ENCODE data around the gene NXPH3. TPM values are rescaled to one million over a fixed set of nuclear protein-coding genes. Genes with fewer than 3 reads are reported as not detected.
"Not testable (repeated sequence)": the region's sequence is repeated elsewhere in the genome, so short reads cannot be mapped to it uniquely, and the experiment has no call there.

NXPH3 gene
- total RNA-seq, 2 experiments from 2014 or later, result not detected

GRCh38 chr17:49549691-49550678 lies 25.7 kb upstream of the NXPH3 start:
- ChIA-PET CTCF (no interaction called here), POLR2A (no interaction called here)
- no peak overlapping the region for H3K4me3 Mint-ChIP-seq
- no peak for DNase-seq
- no peaks in the 10 kb centered on the region for H3K36me3 Mint-ChIP-seq (ENCODE audit: low read depth)
- H3K9me3 Mint-ChIP-seq, result no peaks in the 10 kb centered on the region
- no peaks in the 10 kb centered on the region for H3K4me1 Mint-ChIP-seq
- H3K27me3 Mint-ChIP-seq, result no peaks in the 10 kb centered on the region
- no peak overlapping the region for H3K27ac Mint-ChIP-seq

DNA sequence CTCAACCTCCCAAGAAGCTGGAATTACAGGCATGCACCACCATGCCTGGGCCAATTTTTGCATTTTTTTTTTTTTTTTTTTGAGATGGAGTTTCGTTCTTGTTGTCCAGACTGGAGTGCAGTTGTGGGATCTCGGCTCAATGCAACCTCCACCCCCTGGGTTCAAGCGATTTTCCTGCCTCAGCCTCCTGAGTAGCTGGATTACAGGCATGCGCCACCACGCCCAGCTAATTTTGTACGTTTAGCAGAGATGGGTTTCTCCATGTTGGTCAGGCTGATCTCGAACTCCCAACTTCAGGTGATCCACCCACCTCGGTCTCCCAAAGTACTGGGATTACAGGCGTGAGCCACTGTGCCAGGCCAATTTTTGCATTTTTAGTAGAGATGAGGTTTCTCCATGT lies 24.9 kb upstream of the NXPH3 start:
- DNase-seq; H3K27me3 Mint-ChIP-seq; H3K36me3 Mint-ChIP-seq (ENCODE audit: low read depth); POLR2A ChIA-PET; H3K4me1 Mint-ChIP-seq; H3K9me3 Mint-ChIP-seq; H3K4me3 Mint-ChIP-seq; H3K27ac Mint-ChIP-seq: not testable (repeated sequence)
- CTCF ChIA-PET, result interaction anchor here (0.7 kb wide), 1 partner anchor 145 kb away, joined by 5 read pairs; no protein-coding TSS in a partner anchor

DNA sequence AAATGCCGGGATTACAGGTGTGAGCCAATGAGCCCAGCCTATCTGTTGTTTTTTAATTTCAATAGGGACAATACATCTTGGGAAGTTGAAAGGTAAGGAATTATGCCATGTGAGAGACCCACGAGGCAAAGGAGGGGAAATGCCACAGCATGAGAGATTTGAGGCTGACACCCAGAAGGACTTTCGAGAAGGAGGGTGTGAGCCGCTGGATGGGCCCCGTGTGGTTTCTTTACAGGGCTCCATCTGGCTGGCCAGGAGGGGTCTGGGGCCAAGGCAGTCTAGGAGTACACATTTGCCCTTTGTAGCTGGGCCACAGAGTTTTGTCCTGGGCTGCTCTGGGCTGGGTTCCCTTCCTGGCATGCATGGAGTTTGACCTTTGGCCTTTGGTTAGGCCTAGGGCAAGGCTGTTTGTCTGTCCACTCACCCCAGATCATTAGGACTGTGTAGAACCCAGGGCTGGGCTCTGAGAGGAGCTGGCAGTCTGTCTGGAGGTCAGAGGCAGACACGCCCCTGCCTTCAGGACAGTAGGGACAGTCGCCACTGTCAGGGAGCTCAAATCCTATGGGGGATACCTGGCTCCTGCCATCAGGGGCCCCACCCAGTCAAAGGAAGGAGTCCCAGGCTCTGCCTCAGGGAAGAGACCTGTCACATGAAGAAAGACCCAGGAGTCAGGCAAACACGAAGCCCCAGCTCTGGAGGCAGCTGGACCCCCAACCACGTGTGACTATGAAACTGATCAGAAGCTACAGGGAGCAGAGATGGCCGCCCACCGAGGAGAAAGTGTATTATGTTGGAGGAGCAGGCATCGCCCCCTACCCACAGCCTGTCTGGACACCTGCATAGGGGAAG lies 24.2 kb upstream of the NXPH3 start:
- H3K36me3 Mint-ChIP-seq (ENCODE audit: low read depth), result no peaks in the 10 kb centered on the region
- ChIA-PET CTCF (interaction anchor here (0.7 kb wide), 1 partner anchor 144 kb away, joined by 5 read pairs; no protein-coding TSS in a partner anchor), POLR2A (no interaction called here)
- H3K27ac Mint-ChIP-seq, result no peak overlapping the region
- H3K4me3 Mint-ChIP-seq, result no peak overlapping the region
- H3K9me3 Mint-ChIP-seq, result no peaks in the 10 kb centered on the region
- no peak for DNase-seq
- peaks cover 1% of the 10 kb centered on the region for H3K4me1 Mint-ChIP-seq
- no peaks in the 10 kb centered on the region for H3K27me3 Mint-ChIP-seq

GRCh38 chr17:49552070-49552751 lies 23.5 kb upstream of the NXPH3 start:
- no peak overlapping the region for H3K27ac Mint-ChIP-seq
- ChIA-PET CTCF (no interaction called here), POLR2A (no interaction called here)
- H3K27me3 Mint-ChIP-seq, result no peaks in the 10 kb centered on the region
- no peak for DNase-seq
- peaks cover 1% of the 10 kb centered on the region for H3K4me1 Mint-ChIP-seq
- no peaks in the 10 kb centered on the region for H3K36me3 Mint-ChIP-seq (ENCODE audit: low read depth)
- H3K4me3 Mint-ChIP-seq, result no peak overlapping the region
- H3K9me3 Mint-ChIP-seq, result no peaks in the 10 kb centered on the region

GRCh38 chr17:49553676-49554335 lies 21.9 kb upstream of the NXPH3 start:
- H3K27ac Mint-ChIP-seq, result no peak overlapping the region
- H3K27me3 Mint-ChIP-seq, result peaks cover 4% of the 10 kb centered on the region
- ChIA-PET CTCF (interaction anchor here (0.6 to 6.6 kb wide), 3 partner anchors 8 to 220 kb away, joined by 3 to 144 read pairs (median 3); partner anchors contain the start of gene PHB1), POLR2A (no interaction called here)
- H3K4me1 Mint-ChIP-seq, result peaks cover 5% of the 10 kb centered on the region
- H3K36me3 Mint-ChIP-seq (ENCODE audit: low read depth), result no peaks in the 10 kb centered on the region
- H3K9me3 Mint-ChIP-seq, result no peaks in the 10 kb centered on the region
- no peak for DNase-seq
- H3K4me3 Mint-ChIP-seq, result no peak overlapping the region

GRCh38 chr17:49554694-49555494 lies 20.8 kb upstream of the NXPH3 start:
- Mint-ChIP-seq H3K27ac (no peak overlapping the region), H3K4me1 (peaks cover 5% of the 10 kb centered on the region), H3K9me3 (no peaks in the 10 kb centered on the region), H3K36me3 (ENCODE audit: low read depth) (no peaks in the 10 kb centered on the region), H3K27me3 (peaks cover 8% of the 10 kb centered on the region), H3K4me3 (no peak overlapping the region)
- DNase-seq, result no peak
- ChIA-PET POLR2A (interaction anchor here (1.5 to 1.9 kb wide), 2 partner anchors 119 to 147 kb away, joined by 3 to 7 read pairs; no protein-coding TSS in a partner anchor), CTCF (interaction anchor here (1.1 to 6.6 kb wide), 10 partner anchors 11 to 144 kb away, joined by 3 to 144 read pairs (median 7); partner anchors contain the start of gene PHB1)

DNA sequence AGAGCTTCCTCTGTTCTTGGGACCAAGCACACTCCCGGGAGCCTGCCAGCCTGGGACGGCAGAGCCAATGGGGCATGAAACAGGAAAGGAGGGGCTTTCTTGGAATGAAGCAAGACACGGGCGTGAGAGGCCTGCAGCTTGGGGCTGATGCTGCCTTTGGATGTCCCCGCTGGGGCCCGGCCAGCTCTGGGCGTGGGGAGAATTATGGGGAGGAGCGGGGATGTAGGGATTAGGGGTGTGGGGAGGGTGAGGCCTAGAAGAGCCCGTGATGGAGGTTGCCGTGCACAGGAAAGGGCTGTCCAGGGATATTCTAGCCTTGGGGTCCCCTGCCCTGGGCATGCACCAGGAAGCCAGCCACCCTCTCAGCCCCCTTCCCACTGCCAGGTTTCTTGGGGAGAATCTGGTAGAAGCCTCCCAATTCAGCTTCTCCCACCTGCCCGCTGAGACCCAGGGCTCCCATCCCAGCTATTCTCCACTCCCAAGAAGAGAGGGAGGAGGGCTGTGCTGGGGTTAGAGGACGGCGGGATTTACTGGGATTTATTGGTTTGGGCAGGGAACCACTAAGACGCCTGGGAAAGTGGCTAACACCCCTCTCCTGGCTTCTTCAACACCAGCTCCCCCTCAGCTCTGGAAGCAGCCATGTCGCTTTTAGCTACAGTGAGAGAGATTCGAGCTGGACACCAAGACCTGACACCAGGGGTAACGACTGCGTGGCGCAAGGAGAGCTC lies 20.0 kb upstream of the NXPH3 start:
- Mint-ChIP-seq H3K4me1 (peaks cover 5% of the 10 kb centered on the region), H3K9me3 (no peaks in the 10 kb centered on the region), H3K36me3 (ENCODE audit: low read depth) (no peaks in the 10 kb centered on the region), H3K27me3 (peaks cover 10% of the 10 kb centered on the region), H3K4me3 (no peak overlapping the region), H3K27ac (no peak overlapping the region)
- DNase-seq, result no peak
- ChIA-PET CTCF (interaction anchor here (0.6 to 6.6 kb wide), 31 partner anchors 11 to 447 kb away, joined by 3 to 144 read pairs (median 4); partner anchors contain the start of genes PHB1 and SLC35B1), POLR2A (interaction anchor here (0.9 to 1.9 kb wide), 4 partner anchors 119 to 148 kb away, joined by 3 to 7 read pairs (median 3); partner anchors contain the start of gene SPOP)

GRCh38 chr17:49556223-49556943 lies 19.3 kb upstream of the NXPH3 start:
- Mint-ChIP-seq H3K27me3 (peaks cover 15% of the 10 kb centered on the region), H3K4me3 (no peak overlapping the region), H3K9me3 (no peaks in the 10 kb centered on the region), H3K27ac (no peak overlapping the region), H3K4me1 (peaks cover 5% of the 10 kb centered on the region), H3K36me3 (ENCODE audit: low read depth) (no peaks in the 10 kb centered on the region)
- DNase-seq, result peak; percentile 84
- ChIA-PET CTCF (interaction anchor here (0.6 to 6.6 kb wide), 47 partner anchors 10 to 448 kb away, joined by 3 to 144 read pairs (median 4); partner anchors contain the start of genes PHB1 and SLC35B1), POLR2A (interaction anchor here (0.8 to 1.9 kb wide), 5 partner anchors 120 to 149 kb away, joined by 3 to 7 read pairs (median 3); partner anchors contain the start of gene SPOP)

- ChIA-PET POLR2A (interaction anchor here (0.6 to 1.9 kb wide), 4 partner anchors 12 to 150 kb away, joined by 3 to 7 read pairs (median 3); no protein-coding TSS in a partner anchor), CTCF (interaction anchor here (0.6 to 6.6 kb wide), 37 partner anchors 8 to 441 kb away, joined by 3 to 144 read pairs (median 5); partner anchors contain the start of genes DLX4, PHB1 and SLC35B1)
- H3K27ac Mint-ChIP-seq, result no peak overlapping the region
- peaks cover 17% of the 10 kb centered on the region for H3K27me3 Mint-ChIP-seq
- peaks cover 5% of the 10 kb centered on the region for H3K4me1 Mint-ChIP-seq
- no peaks in the 10 kb centered on the region for H3K9me3 Mint-ChIP-seq
- peak; percentile 50 for DNase-seq
- H3K4me3 Mint-ChIP-seq, result no peak overlapping the region
- H3K36me3 Mint-ChIP-seq (ENCODE audit: low read depth), result no peaks in the 10 kb centered on the region
These were observed 18.2 kb upstream of the NXPH3 start for GRCh38 chr17:49557312-49558024.

DNA sequence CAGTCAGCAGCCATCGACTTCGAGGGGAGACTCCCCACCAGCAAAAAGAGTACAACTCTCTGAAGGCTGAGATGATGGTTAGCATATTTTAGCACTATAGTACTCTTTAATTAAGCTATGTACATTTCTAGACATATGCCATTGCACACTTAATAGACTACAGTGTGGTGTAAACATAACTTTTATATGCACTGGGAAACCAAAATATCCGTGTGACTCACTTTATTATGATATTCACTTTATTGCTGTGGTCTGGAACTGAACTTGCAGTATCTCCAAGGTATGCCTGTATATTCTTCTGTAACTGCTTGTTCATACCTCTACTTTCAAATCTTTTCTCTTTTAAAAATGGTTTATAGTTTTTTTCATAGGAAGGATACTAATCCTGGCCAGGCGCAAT lies 11.0 kb upstream of the NXPH3 start:
- Mint-ChIP-seq H3K4me3 (no peak overlapping the region), H3K27me3 (peaks cover 26% of the 10 kb centered on the region), H3K9me3 (no peaks in the 10 kb centered on the region), H3K4me1 (peaks cover 17% of the 10 kb centered on the region), H3K36me3 (ENCODE audit: low read depth) (no peaks in the 10 kb centered on the region), H3K27ac (no peak overlapping the region)
- POLR2A ChIA-PET, result no interaction called here
- no peak for DNase-seq
- CTCF ChIA-PET, result interaction anchor here (0.6 to 1.2 kb wide), 5 partner anchors 118 to 582 kb away, joined by 3 to 5 read pairs (median 3); no protein-coding TSS in a partner anchor

Measured in activated CD4-positive, alpha-beta memory T cell treated with anti-CD3 and anti-CD28 coated beads, Interleukin-2, amount 10 ng/mL, durations not matched to agents 7 days and 5 days (primary cell).